ENCODE results near the gene AGPAT3. TPM values are rescaled to one million over a fixed set of nuclear protein-coding genes. Genes with fewer than 3 reads are reported as not detected.

Gene AGPAT3
- total and polyA plus RNA-seq, 3 donors from 2014 or later: 64.5 to 77.5 (median 69.8) TPM

DNA sequence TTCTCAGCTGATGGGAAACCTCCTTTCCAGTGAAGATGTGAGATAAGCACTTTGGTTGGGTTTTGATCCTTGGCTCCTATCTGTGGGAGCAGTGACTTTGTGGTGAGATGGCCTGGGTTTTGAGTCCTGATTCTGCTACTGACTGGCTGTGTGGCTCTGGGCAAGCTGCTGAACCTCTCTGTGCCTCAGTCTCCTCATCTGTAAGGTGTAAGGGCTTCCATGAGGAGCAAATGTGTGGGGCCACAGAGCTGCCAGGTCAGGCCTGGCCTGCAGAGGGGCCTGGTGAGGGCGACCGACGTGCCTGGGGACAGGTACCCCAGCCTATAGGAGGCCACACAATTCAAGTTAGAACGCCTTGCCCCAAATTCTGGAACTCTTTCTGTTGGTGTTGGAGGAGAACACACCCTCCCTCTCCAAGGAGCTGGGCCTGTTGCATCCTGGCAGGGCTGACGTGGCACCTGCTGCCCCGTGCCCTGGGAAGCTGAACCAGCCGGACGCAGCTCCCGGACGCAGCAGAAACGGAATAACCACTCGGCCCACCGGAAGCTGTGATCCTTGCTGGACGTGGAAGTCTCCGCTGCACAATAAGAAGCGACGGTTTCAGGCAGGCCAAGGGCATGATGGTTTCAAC lies 62.7 kb downstream of the AGPAT3 start:
- H3K27me3 ChIP-seq: no peaks in the 10 kb centered on the region
- TF ChIP-seq, protein P1, sequence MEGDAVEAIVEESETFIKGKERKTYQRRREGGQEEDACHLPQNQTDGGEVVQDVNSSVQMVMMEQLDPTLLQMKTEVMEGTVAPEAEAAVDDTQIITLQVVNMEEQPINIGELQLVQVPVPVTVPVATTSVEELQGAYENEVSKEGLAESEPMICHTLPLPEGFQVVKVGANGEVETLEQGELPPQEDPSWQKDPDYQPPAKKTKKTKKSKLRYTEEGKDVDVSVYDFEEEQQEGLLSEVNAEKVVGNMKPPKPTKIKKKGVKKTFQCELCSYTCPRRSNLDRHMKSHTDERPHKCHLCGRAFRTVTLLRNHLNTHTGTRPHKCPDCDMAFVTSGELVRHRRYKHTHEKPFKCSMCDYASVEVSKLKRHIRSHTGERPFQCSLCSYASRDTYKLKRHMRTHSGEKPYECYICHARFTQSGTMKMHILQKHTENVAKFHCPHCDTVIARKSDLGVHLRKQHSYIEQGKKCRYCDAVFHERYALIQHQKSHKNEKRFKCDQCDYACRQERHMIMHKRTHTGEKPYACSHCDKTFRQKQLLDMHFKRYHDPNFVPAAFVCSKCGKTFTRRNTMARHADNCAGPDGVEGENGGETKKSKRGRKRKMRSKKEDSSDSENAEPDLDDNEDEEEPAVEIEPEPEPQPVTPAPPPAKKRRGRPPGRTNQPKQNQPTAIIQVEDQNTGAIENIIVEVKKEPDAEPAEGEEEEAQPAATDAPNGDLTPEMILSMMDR (IDR thresholded peaks at IDR 0.05): no peak
- DNase-seq: no peak
- H3K9me3 ChIP-seq: no peaks in the 10 kb centered on the region
- H3K36me3 ChIP-seq (ENCODE audit: low read depth, missing control alignments): no peaks in the 10 kb centered on the region
- H3K27ac ChIP-seq: no peak overlapping the region
- intact Hi-C loops (cut with DNase I; ENCODE audit: low total_unique reads): no loop called here
- no peaks in the 10 kb centered on the region for H3K4me1 ChIP-seq
- no peak overlapping the region for H3K4me3 ChIP-seq
- 91% methylated on average over 17 of the region's 17 CpGs; no CpG with 5 or more reads in 1 of the 2 donors for WGBS, 2 donors

GRCh38 chr21:43928222-43929125 lies 63.5 kb downstream of the AGPAT3 start:
- intact Hi-C loops (cut with DNase I; ENCODE audit: low total_unique reads): no loop called here
- no peak for TF ChIP-seq POLR2A (IDR thresholded peaks at IDR 0.05)
- TF ChIP-seq, protein P1 (IDR thresholded peaks at IDR 0.05): no peak
- 90% methylated on average over 22 to 31 of the region's 31 CpGs for WGBS, 2 donors
- Histone ChIP-seq H3K27ac (no peak overlapping the region), H3K36me3 (ENCODE audit: low read depth, missing control alignments) (no peaks in the 10 kb centered on the region), H3K9me3 (no peaks in the 10 kb centered on the region), H3K27me3 (no peaks in the 10 kb centered on the region), H3K4me1 (no peaks in the 10 kb centered on the region), H3K4me3 (no peak overlapping the region)
- DNase-seq: no peak

- DNase-seq: peak; percentile 58
- intact Hi-C loops (cut with DNase I; ENCODE audit: low total_unique reads): no loop called here
- H3K4me3 ChIP-seq: no peak overlapping the region
- H3K9me3 ChIP-seq: no peaks in the 10 kb centered on the region
- no peak overlapping the region for H3K27ac ChIP-seq
- 76 to 84% methylated on average over 7 to 30 of the region's 30 CpGs for WGBS, 2 donors
- H3K27me3 ChIP-seq: no peaks in the 10 kb centered on the region
- H3K4me1 ChIP-seq: no peaks in the 10 kb centered on the region
- no peaks in the 10 kb centered on the region for H3K36me3 ChIP-seq (ENCODE audit: low read depth, missing control alignments)
- TF ChIP-seq POLR2A (IDR thresholded peaks at IDR 0.05): no peak
- TF ChIP-seq, protein P1 (IDR thresholded peaks at IDR 0.05): peak in 2 of 3 experiments; percentile 11 to 16
Observed at GRCh38 chr21:43929217-43929971, 64.4 kb downstream of the AGPAT3 start.

- intact Hi-C loops (cut with DNase I; ENCODE audit: low total_unique reads): no loop called here
- WGBS, 2 donors: 83 to 90% methylated on average over 7 to 25 of the region's 25 CpGs
- Histone ChIP-seq H3K4me1 (no peaks in the 10 kb centered on the region), H3K27ac (no peak overlapping the region), H3K4me3 (no peak overlapping the region), H3K36me3 (ENCODE audit: low read depth, missing control alignments) (no peaks in the 10 kb centered on the region), H3K27me3 (no peaks in the 10 kb centered on the region), H3K9me3 (no peaks in the 10 kb centered on the region)
- TF ChIP-seq, protein P1 (IDR thresholded peaks at IDR 0.05): no peak
- TF ChIP-seq POLR2A (IDR thresholded peaks at IDR 0.05): no peak
- DNase-seq: no peak
Observed at GRCh38 chr21:43930074-43930847, 65.2 kb downstream of the AGPAT3 start.

Data from testis (tissue), 3 donors.